Keratinocyte (primary cell): ENCODE measurements around the gene CXorf66. TPM values are rescaled to one million over a fixed set of nuclear protein-coding genes. Genes with fewer than 3 reads are reported as not detected.

Experiments
- DNase-seq: peaks from one replicate; pipeline ENCODE4 v3.0.0-alpha.2; 2011; ENCODE audit warnings: low read depth, missing footprints, low spot score
- FAIRE-seq: peaks from 2 replicates; lab custom pipeline; 2011; peaks lifted over from hg19 to GRCh38; lab: Jason Lieb, UNC
- H2AFZ ChIP-seq: 2 replicates; pipeline ENCODE4 v1.6.0; 2012; ENCODE audit warnings: low read length, control low read depth, inconsistent platforms; ENCODE audit not compliant: control insufficient read depth
- H3K27ac ChIP-seq: 2 replicates; pipeline ENCODE4 v1.5.1; 2011; ENCODE audit warnings: low read length; ENCODE audit not compliant: control insufficient read depth, insufficient read depth
- H3K27me3 ChIP-seq: 3 replicates; pipeline ENCODE4 v1.6.0; 2011; ENCODE audit warnings: low read length; ENCODE audit not compliant: control insufficient read depth, insufficient read depth; ENCODE audit errors: extremely low read depth
- H3K36me3 ChIP-seq, 2 experiments: 2 replicates in 1 of 2; 3 replicates in 1 of 2; pipeline ENCODE4 v1.5.1; 2011; ENCODE audit warnings: low read length in 2 of 2, mild to moderate bottlenecking in 1 of 2; ENCODE audit not compliant: control insufficient read depth in 2 of 2, insufficient read depth in 2 of 2; ENCODE audit errors: extremely low read depth in 1 of 2
- H3K4me1 ChIP-seq: 3 replicates; pipeline ENCODE4 v1.5.1; 2011; ENCODE audit warnings: low read length; ENCODE audit not compliant: control insufficient read depth, insufficient read depth; ENCODE audit errors: extremely low read depth
- H3K4me2 ChIP-seq: 3 replicates; pipeline ENCODE4 v1.6.0; 2011; ENCODE audit warnings: low read depth, low read length; ENCODE audit not compliant: control insufficient read depth, insufficient read depth; ENCODE audit errors: extremely low read depth
- H3K4me3 ChIP-seq, 3 experiments: fragments of 200-600 bp in 1 of 3; sonication (generic) in 1 of 3; 2 replicates in 2 of 3; 3 replicates in 1 of 3; pipeline ENCODE4 v1.5.1; 2011 to 2016; ENCODE audit warnings: low read length in 3 of 3, mild to moderate bottlenecking in 3 of 3, control low read depth in 2 of 3, inconsistent platforms in 1 of 3, low read depth in 1 of 3, mixed read lengths in 1 of 3, mixed run types in 1 of 3, moderate library complexity in 1 of 3; ENCODE audit not compliant: control insufficient read depth in 2 of 3, insufficient read depth in 2 of 3; ENCODE audit errors: extremely low read depth in 1 of 3
- H3K79me2 ChIP-seq: 2 replicates; pipeline ENCODE4 v1.6.0; 2012; ENCODE audit warnings: low read length; ENCODE audit not compliant: control insufficient read depth, insufficient read depth
- H3K9ac ChIP-seq: 3 replicates; pipeline ENCODE4 v1.6.0; 2011; ENCODE audit warnings: low read length; ENCODE audit not compliant: control insufficient read depth, insufficient read depth; ENCODE audit errors: extremely low read depth
- H3K9me1 ChIP-seq: 3 replicates; pipeline ENCODE4 v1.6.0; 2011; ENCODE audit warnings: low read length; ENCODE audit not compliant: control insufficient read depth, insufficient read depth; ENCODE audit errors: extremely low read depth
- H3K9me3 ChIP-seq: 2 replicates; pipeline ENCODE4 v1.5.1; 2012; ENCODE audit warnings: low read depth, low read length; ENCODE audit not compliant: control insufficient read depth
- H4K20me1 ChIP-seq: 3 replicates; pipeline ENCODE4 v1.6.0; 2011; ENCODE audit warnings: low read length; ENCODE audit not compliant: control insufficient read depth, insufficient read depth; ENCODE audit errors: extremely low read depth
- EZH2 ChIP-seq: IDR thresholded peaks from one replicate; pipeline ENCODE4 v1.6.1; 2012; ENCODE audit warnings: inconsistent platforms, mild to moderate bottlenecking, low read length, moderate library complexity
- dilution Hi-C: fragments of 300-500 bp; cut with MboI; formaldehyde crosslinking; loops from one replicate; pipeline ENCODE4 v1.7.0; 2020; ENCODE audit warnings: low sequenced_read_pairs; ENCODE audit not compliant: extremely low pct_ligation_motif_present
- polyA minus RNA-seq, 3 experiments: library from RNA; depleted of rRNA, polyadenylated mRNA; stranded (reverse); fragments of >200 nt; gene quantifications; 1 replicate in 1 of 3; 2 replicates in 1 of 3; 3 replicates in 1 of 3; pipeline ENCODE4 v1.2.3, GENCODE V29; 2011
- polyA plus RNA-seq, 5 experiments: library from polyadenylated mRNA; depleted of rRNA in 3 of 5; stranded (reverse) in 3 of 5; stranded (forward) in 1 of 5; unstranded in 1 of 5; fragments of >200 nt; gene quantifications; 1 replicate in 1 of 5; 2 replicates in 3 of 5; 3 replicates in 1 of 5; pipeline versions ENCODE4 v1.2.1 to v1.2.3, GENCODE V29; 2011 to 2012; ENCODE audit warnings: missing spikeins in 2 of 5, low read depth in 1 of 5, low replicate concordance in 1 of 5
- TF ChIP-seq, protein P1 (sequence below), 3 experiments: IDR thresholded peaks in 1 of 3; conservative IDR thresholded peaks in 1 of 3; optimal IDR thresholded peaks in 1 of 3; 2 replicates in 2 of 3; 3 replicates in 1 of 3; pipeline versions ENCODE3 to v1.5.1; 2011; ENCODE audit warnings: low read length in 3 of 3, mild to moderate bottlenecking in 3 of 3, moderate library complexity in 2 of 3, control low read depth in 1 of 3, inconsistent platforms in 1 of 3; ENCODE audit not compliant: insufficient read depth in 2 of 3; ENCODE audit errors: extremely low read depth in 1 of 3

Gene CXorf66, protein sequence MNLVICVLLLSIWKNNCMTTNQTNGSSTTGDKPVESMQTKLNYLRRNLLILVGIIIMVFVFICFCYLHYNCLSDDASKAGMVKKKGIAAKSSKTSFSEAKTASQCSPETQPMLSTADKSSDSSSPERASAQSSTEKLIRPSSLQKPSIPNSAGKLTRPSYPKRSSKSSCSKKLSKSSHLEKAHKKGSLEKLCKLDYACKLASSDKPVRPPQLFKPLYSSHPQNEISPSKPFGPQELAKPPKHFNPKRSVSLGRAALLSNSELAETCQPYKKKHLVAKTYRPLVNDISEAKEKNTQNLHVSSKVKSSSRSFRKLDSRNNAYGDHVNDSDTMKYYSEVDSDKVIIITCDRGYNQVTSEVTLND
- not detected in 3 replicates for polyA plus RNA-seq
- polyA plus RNA-seq (2011; ENCODE audit: low read depth) = not detected
- not detected in 2 replicates for polyA plus RNA-seq (2011; cell fraction: cytosol; rRNA removed)
- not detected in 2 replicates for polyA plus RNA-seq (2011; cell fraction: nucleus; rRNA removed)
- polyA plus RNA-seq (2012; ENCODE audit: low replicate concordance) = not detected in 2 replicates
- polyA minus RNA-seq = not detected in 3 replicates
- not detected for polyA minus RNA-seq (2011; cell fraction: cytosol; rRNA and poly(A)+ RNA removed)
- not detected in 2 replicates for polyA minus RNA-seq (2011; cell fraction: nucleus; rRNA and poly(A)+ RNA removed)

DNA sequence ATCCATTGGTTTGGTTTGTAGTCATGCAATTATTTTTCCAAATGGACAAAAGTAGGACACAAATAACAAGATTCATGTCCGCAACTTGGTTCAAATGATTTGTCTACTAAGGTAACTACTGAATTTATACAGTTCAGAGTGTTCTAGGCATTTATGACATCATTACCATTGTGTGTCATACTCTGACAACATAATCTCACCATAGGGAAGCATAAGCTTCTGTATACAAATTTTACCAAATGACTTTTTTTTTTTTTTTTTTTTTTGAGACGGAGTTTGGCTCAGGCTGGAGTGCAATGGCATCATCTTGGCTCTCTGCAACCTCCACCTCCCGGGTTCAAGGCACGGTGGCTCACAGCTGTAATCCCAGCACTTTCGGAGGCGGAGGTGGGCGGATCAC, at the start of gene CXorf66:
TSS of gene CXorf66 (minus strand) at position 101 of the 400 bp plus-strand sequence. CDS start at position 76, 25 bp downstream.
- Histone ChIP-seq H3K27me3 (no peaks in the 10 kb centered on the region), H3K4me1 (no peaks in the 10 kb centered on the region), H4K20me1 (no peaks in the 10 kb centered on the region), H2AFZ (no peak within 1 kb of the TSS), H3K9me3 (no peaks in the 10 kb centered on the region), H3K9me1 (no peaks in the 10 kb centered on the region), H3K4me2 (no peak within 1 kb of the TSS), H3K9ac (no peak within 1 kb of the TSS), H3K79me2 (no peaks in the 10 kb centered on the region), H3K36me3 (no peaks in the 10 kb centered on the region), H3K27ac (no peak within 1 kb of the TSS), H3K4me3 (no peak within 1 kb of the TSS)
- TF ChIP-seq, protein P1, sequence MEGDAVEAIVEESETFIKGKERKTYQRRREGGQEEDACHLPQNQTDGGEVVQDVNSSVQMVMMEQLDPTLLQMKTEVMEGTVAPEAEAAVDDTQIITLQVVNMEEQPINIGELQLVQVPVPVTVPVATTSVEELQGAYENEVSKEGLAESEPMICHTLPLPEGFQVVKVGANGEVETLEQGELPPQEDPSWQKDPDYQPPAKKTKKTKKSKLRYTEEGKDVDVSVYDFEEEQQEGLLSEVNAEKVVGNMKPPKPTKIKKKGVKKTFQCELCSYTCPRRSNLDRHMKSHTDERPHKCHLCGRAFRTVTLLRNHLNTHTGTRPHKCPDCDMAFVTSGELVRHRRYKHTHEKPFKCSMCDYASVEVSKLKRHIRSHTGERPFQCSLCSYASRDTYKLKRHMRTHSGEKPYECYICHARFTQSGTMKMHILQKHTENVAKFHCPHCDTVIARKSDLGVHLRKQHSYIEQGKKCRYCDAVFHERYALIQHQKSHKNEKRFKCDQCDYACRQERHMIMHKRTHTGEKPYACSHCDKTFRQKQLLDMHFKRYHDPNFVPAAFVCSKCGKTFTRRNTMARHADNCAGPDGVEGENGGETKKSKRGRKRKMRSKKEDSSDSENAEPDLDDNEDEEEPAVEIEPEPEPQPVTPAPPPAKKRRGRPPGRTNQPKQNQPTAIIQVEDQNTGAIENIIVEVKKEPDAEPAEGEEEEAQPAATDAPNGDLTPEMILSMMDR (optimal IDR thresholded peaks at IDR 0.05 in 1 of 3, IDR thresholded peaks at IDR 0.05 in 1 of 3, conservative IDR thresholded peaks at IDR 0.05 in 1 of 3; ENCODE audit: extremely low read depth in 1 of 3, insufficient read depth in 2 of 3, low read length in 3 of 3) = no peak
- TF ChIP-seq EZH2 = no peak
- dilution Hi-C loops = no loop called here
- DNase-seq = no peak
- no peak for FAIRE-seq

DNA sequence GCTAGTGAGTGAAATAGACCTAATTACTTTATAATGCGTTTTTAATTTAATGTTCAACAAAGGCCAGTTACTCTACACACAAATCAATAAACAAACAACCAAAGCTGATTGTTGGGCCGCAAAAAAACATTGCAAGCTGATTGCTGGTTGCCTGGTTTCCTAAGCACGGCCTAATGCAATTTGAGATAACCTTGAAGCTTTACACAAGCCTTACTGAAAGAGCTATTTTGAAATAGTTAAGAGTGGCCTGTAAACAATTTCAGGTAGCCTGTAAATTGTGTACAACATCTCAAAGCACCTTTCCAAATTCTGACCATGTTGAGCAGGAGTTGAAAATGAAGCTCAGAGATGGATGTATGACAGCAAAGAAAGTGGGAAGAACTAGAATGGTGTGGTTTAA, 17.5 kb upstream of the CXorf66 start:
- no peaks in the 10 kb centered on the region for H3K9me1 ChIP-seq
- H3K27me3 ChIP-seq = no peaks in the 10 kb centered on the region
- no peaks in the 10 kb centered on the region for H3K4me1 ChIP-seq
- no peaks in the 10 kb centered on the region for H4K20me1 ChIP-seq
- H3K4me2 ChIP-seq = no peak overlapping the region
- no peaks in the 10 kb centered on the region for H3K36me3 ChIP-seq
- no peak overlapping the region for H3K4me3 ChIP-seq
- H3K79me2 ChIP-seq = no peaks in the 10 kb centered on the region
- TF ChIP-seq EZH2 = no peak
- TF ChIP-seq, protein P1 (optimal IDR thresholded peaks at IDR 0.05 in 1 of 3, IDR thresholded peaks at IDR 0.05 in 1 of 3, conservative IDR thresholded peaks at IDR 0.05 in 1 of 3; ENCODE audit: extremely low read depth in 1 of 3, insufficient read depth in 2 of 3, low read length in 3 of 3) = no peak
- no peak overlapping the region for H2AFZ ChIP-seq
- H3K9ac ChIP-seq = no peak overlapping the region
- FAIRE-seq = no peak
- no peaks in the 10 kb centered on the region for H3K9me3 ChIP-seq
- DNase-seq = no peak
- dilution Hi-C loops = no loop called here
- no peak overlapping the region for H3K27ac ChIP-seq
